GM19467 (cell line): Measurements from ENCODE around the gene LIPE.

Experiments
- ATAC-seq: cut with Tn5 transposase; IDR thresholded peaks from one replicate; pipeline ENCODE4 v1.9.1; 2021; ENCODE audit warnings: mild to moderate bottlenecking, moderate library complexity; ENCODE audit not compliant: unreplicated experiment

LIPE gene

GRCh38 chr19:42420055-42420544 is 7.1 kb downstream of the LIPE start:
- ATAC-seq, result no peak

GRCh38 chr19:42419309-42419708 is 7.9 kb downstream of the LIPE start:
- no peak for ATAC-seq

DNA sequence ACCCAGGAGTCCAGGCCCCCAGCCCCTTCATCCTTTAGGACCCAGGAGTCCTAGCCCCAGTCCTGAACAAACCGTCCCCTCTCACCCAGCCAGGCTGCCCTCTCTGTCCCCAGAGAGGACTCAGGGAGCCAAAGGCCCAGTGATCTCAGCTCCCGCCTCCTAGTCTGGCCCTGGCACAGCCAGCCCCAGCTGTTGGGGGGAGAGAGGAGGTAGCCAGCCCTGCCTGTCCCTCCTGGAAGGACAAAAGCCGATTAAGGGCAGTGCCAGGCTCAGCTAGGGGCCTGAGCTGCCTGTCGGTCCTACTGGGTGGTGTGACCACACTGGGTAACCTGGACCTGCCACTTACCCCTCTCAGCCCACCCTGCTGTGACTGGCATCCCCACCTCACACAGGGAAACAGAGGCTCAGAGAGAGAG is 14.5 kb downstream of the LIPE start:
- no peak for ATAC-seq

- no peak for ATAC-seq
These were observed 15.0 kb downstream of the LIPE start for GRCh38 chr19:42412227-42412626.

DNA sequence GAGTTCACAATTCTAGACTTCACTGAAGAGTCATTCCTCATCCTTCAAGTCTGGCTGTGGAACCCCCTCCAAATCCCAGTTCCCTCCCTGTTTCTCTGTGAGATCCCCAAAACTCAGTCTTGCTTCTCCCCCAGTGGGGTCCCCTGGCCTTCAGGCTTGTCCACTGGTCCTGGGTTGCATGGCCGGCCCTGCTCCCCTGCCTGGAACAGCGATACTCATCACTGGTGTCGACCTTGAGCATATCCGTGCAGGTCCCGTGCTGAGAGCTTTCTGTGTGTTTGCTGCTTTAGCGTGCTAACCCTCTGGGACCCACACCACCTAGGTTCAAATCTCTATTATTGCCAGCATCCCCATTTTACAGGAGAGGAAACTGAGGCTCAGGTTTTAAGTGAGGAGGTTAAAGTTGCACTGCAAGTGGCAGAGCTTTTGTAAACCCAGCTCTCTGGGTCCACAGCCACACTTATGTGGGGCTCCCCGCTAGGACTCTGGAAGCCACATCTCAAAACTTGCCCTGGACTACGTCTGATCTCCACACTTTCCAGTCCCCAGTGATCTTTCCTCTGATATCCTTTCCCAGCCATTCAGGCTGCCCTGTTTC is 15.5 kb downstream of the LIPE start:
- ATAC-seq, result no peak

GRCh38 chr19:42410371-42410770 is 16.8 kb downstream of the LIPE start:
- no peak for ATAC-seq

DNA sequence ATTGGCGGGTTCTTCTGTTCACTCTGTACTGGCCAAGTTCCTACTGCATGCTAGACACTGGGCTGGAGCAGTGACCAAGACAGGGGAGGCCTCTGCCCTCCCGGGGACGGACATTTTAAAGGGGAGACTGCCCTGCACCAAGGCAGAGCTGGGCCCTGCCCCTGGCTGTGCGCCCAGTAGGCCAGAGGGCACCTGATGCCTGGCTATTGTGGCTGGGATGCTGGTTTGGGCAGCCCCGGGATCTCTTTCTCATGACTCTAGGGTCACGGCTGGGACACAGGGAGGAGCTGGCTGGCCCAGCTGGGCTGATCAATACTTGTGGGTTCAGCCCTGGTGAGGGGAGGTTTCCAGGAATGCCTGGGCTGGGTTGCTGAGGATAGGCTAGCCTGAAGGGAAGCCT is 17.7 kb downstream of the LIPE start:
- no peak for ATAC-seq

GRCh38 chr19:42407816-42408175 is 19.4 kb downstream of the LIPE start:
- no peak for ATAC-seq

GRCh38 chr19:42407085-42407815 is 19.9 kb downstream of the LIPE start:
- no peak for ATAC-seq

DNA sequence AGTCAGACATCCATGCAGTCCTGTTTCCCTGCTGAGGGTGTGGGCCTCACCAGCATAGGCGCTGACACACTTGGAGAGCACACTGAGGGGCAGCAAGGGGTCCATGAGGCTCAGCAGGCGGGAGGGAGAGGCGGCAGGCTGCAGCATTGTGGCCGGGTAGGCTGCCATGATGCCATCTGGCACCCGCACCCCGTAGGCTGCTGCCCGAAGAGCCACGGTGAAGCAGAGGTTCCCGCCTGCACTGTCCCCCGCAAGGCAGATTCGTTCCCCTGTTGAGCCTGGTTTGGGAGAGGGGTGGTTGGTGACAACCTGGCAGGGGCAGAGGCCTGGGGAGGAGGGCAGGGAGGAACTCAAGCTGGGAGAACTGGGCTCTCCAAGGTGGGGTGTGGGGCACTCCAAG is 21.1 kb downstream of the LIPE start:
- ATAC-seq, result no peak

DNA sequence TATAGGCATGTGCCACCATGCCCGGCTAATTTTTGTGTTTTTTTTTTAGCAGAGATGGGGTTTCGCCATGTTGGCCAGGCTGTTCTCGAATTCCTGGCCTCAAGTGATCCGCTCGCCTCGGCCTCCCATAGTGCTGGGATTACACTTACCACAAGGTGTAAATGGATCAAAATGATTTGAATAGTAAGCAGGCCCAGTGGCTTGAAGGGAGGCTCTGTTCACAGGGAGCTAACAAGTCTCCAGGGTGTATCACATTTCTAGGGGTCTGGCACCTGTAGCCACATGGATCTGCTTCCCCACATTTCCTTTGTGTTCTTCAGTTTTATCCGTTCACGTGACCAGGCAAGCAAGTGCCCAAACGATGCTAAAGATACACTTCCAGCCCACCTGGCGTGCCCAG is 23.6 kb downstream of the LIPE start:
- ATAC-seq, result no peak

GRCh38 chr19:42402376-42403116 is 24.6 kb downstream of the LIPE start:
- no peak for ATAC-seq

GRCh38 chr19:42401365-42402303 is 25.6 kb downstream of the LIPE start:
- ATAC-seq, result no peak

- no peak for ATAC-seq
These were observed 26.8 kb downstream of the LIPE start for GRCh38 chr19:42400404-42400803.

GRCh38 chr19:42397263-42398166 is 29.7 kb downstream of the LIPE start:
- ATAC-seq, result no peak

- ATAC-seq, result peak; percentile 96
These were observed 30.6 kb downstream of the LIPE start for GRCh38 chr19:42396381-42397262.

GRCh38 chr19:42394751-42395150 is 32.4 kb downstream of the LIPE start:
- ATAC-seq, result no peak

DNA sequence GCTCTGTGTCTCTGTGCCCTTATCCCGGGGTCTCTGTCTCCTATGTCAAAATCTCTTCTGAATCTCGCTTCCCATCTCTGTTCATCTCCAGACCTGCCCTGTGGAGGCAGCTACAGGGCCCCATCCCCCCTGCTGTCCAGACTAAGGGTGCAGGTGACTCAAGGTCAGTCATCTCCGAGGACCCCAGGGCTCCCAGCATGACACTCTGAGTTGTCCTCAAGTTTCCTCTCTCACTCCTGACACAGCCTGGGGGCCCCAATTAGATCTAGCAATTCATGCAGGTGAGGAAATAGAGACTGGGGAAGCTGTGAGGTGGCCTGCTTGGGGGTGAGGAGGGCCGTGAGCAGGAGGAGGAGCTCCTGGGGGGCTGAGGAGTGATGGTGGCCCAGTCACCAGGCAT is 35.0 kb downstream of the LIPE start:
- no peak for ATAC-seq

- ATAC-seq, result no peak
These were observed 37.3 kb downstream of the LIPE start, which contains the start of gene CNFN for GRCh38 chr19:42389899-42390298. CNFN (minus strand) TSS chr19:42390297; CDS start chr19:42389037, 1,260 bp downstream.
